SKM-1 treated with dmso at 0.1 percent for 144 hours (cell line): ENCODE data around the gene LHX3.

Source experiments
- DNase-seq: peaks from one replicate; lab custom pipeline; 2025; ENCODE audit not compliant: unreplicated experiment; lab: John Stamatoyannopoulos, UW

LHX3 gene

GRCh38 chr9:136228107-136228875 lies 23.4 kb upstream of the LHX3 start:
- no peak for DNase-seq

GRCh38 chr9:136226680-136227407 lies 21.9 kb upstream of the LHX3 start:
- no peak for DNase-seq

GRCh38 chr9:136225748-136226679 lies 21.1 kb upstream of the LHX3 start:
- DNase-seq = peak; percentile 41

GRCh38 chr9:136225366-136225747 lies 20.4 kb upstream of the LHX3 start:
- DNase-seq = no peak

DNA sequence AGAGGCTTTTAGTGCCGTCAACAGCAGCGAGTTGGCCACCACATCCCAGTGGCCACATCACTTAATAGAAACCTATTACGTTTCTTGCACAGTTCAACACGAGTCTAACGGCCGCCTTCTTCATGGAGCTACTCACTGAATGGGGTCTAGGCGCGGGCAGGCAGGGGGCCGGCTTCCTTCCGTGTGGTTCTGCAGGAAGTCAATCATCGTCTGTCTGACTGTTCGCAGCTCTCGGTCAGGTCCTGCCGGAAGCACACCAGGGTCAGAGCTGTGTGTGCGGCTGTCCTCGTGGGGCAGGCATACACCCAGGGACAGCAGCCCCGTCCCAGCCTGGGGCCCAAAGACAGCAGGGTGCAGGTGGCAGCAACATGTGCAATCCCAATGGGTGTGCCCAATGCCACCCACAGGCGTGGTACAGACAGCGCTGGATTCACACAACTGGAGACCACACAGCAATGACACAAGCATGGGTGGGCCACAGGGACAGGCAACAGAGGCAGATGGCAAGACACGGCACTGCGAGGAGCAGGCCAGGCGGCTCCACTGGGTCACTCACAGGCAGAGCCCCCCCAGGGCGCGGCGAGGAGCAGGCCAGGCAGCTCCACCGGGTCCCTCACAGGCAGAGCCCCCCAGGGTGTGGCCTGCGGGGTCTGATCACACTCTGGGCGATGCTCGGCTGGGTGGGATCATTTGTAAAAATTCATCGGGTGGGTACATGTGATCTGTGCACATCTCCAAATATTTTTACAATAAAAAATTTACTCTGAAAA lies 19.1 kb upstream of the LHX3 start:
- DNase-seq = no peak

DNA sequence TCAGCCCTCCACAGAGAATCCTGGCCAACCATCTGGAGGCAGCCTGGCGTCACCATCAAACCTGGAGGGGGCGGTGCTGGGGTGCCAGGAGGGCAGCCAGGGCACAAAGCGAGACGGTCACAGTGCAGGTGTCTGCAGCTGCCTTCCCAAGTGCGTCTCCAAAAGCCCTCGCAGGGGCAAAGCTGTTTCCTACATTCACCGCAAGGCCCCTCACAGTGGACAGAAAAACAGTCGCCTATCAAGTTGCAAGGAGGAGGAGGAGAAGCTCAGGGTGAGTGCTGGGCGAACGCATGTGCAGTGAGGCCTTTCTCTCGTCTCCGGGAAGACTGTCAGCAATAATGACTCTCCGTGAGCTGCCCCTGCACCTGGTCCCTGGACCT lies 18.0 kb upstream of the LHX3 start:
- no peak for DNase-seq

GRCh38 chr9:136222166-136222905 lies 17.4 kb upstream of the LHX3 start:
- no peak for DNase-seq

- DNase-seq = no peak
These were observed 15.2 kb upstream of the LHX3 start for GRCh38 chr9:136220017-136220729.

DNA sequence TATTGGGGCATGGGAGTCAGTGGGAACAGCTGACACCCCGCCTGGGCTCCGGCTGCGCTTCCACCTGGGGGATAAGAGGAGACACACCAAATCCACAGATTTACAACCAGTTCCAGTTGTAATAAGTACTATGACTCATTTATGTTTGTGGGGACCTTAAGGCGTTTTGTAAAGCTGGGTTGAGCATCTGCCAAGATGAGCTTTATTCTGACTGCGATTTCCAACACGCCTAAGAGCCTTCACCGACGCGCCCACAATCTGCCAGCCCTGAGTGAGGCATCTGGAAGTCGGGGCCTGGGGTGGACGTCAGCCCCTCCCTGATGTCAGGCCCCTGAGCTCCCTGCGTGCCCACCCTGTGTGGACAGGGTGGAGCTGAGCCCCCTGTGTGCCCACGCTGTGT lies 14.3 kb upstream of the LHX3 start:
- no peak for DNase-seq

DNA sequence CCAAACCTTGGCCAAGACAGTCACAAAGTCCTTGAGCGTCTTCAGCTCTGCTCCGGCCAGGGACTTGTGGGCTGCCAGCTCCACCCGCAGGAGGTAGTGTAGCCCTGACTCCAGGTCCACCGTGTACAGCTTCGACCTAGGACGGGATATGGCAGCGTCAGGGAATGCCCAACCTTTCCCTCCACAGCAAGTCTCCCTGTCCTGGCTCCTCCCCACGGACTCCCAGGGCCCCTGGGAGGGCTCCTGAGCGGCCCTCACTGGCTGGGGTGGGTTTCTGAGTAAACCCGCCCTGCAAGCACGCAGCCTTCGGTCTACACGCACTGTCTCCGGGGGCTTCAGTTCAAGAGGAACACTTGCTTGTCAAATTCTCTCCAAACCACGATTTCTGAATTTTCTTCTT lies 13.7 kb upstream of the LHX3 start:
- DNase-seq = no peak

DNA sequence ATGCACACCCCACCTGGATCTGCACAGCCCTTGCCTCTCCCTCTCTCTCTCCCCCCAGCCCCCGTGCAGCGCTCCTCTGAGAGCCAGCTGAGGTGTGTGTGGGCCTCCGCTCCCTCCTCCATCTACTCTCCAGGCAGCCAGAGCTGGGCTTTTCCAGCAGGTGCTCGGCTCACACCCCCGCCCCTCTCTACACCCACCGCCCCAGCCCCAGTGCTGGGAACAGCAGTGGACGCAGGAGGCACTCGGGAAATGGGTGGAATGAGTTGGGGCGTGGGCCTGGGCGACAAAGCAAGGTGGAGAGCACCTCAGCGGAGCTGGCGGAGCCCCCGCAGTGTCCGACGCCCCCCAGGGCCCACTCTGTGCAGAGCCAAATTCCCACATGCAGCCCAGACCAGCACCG lies 13.3 kb upstream of the LHX3 start:
- DNase-seq = no peak

DNA sequence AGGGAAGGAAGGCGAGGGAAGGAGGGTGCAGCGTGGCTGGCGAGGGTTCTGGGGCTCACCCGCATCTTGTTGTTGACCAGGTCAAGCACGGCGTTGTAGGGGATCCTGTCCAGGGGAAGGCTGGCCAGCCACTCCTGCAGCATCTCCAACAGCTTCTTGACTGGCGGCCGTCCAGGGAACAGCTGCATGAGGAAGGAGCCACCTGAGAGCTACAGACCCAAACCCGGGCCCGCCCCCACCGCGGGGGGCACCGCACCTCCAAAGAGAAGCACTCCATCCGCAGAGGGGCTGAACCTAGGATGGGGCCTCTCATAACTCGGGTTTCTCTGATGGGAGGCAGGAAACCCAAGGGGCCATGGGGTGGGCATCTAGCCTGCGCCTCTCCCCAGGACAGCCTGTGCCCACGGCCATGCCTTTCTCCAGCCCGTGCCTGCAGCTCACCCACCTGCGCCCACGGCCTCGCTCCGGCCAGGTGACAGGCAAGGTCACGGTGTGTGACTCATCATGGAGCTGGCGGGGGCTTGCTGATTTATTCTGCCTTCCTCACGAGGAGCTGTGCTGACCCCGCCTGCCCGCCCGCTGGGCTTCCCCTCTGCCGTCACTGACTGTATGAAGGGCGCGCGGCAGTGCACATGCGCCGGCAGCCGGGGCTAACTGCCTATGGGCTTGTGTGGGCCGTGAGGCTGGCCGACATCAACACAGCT lies 11.8 kb upstream of the LHX3 start:
- no peak for DNase-seq

DNA sequence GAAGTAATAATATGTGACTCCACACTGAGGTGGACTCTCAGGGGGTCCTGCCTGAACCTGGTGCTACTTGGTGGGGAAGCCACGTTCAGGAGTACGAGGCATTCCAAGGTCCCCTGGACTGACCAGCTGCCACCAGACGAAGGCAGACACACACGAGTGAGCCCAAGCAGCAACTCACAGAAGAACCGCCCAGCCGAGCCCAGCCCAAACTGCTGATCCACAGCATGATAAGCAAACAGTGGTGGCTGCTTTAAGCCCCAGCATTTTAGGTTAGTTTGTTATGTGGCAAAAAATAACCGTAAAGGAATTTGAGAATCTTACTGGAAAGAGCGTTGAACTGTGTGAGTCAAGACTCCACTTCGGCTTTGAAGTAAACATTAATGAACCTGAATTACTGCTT lies 8.8 kb upstream of the LHX3 start:
- DNase-seq = no peak

- DNase-seq = no peak
These were observed 7.5 kb upstream of the LHX3 start for GRCh38 chr9:136212345-136212950.

- DNase-seq = no peak
These were observed 6.8 kb upstream of the LHX3 start for GRCh38 chr9:136211441-136212344.

GRCh38 chr9:136211006-136211405 lies 6.1 kb upstream of the LHX3 start:
- DNase-seq = no peak

DNA sequence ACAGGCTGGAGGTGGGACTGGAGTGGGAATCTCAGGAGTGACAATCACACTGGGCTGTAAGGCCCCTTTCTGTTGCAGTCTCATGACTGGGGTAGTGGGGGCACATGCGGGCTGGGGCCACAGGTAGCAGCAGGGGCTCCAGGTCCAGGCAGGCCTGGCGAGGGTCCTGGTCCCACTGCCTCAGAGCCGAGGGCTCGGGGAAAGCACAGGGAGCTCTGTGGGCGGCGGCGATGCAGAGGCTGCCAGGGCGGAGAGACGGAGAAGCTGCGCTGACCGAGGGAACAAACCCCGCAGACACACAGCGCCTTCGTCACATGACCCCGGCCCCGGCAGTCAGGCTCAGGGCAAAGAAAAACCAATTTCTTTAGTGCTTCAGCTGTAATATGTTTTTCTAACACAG lies 5.3 kb upstream of the LHX3 start:
- DNase-seq = no peak

GRCh38 chr9:136209786-136210185 lies 4.9 kb upstream of the LHX3 start:
- DNase-seq = no peak
